Measurements from ENCODE around the gene CDC7.

CDC7 gene

DNA sequence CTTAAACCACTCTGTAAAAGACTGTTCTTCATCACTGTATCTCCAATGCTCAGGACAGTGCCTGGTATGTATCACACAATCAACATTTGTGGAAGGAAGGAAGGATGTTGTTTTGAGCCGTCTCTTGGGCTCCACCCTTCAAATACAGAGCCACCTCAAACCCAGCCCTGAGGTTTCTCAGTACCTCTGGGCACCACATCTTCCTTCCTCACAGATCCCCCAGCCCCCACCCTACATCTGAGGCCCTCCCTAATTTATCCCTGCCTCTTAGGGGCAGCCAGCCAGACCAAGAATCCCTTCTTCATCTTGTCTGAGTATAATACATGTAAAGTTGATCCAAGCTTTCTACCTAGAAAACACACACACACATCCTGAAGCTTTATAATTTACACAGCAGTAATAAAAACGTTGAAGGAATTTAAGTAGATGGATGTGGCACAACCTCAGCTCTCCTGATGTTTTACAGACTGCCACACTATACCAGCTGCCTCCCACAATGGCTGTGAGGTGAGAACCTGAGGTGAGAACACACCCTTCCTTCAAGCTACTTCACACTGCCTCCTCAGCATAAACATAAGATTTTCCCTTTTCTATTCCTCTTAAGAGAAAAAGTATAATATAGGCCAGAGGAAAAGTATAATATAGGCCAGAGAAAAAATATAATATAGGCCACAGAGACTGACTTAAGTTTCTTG, 48.5 kb downstream of the CDC7 start:
- DNase-seq (ENCODE audit: low read depth) = no peak

DNA sequence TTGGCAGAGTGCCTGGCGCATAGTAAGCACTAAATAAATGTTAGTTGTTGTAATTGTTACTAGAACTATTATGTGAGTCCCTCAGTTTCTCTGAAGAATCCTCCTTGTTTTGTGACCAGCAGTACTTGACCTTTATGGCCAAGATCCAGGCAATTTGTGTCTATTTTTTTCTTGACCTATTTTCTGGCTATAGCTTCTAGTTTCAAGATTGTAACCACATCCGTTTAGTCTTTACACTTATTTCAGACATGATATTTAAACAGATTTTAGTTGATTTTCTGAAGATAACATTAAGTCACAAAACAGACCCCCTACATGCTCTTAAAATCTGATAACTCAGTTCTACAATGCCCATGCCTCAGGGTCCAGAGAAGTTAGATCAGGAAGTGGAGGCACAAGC, 50.3 kb downstream of the CDC7 start:
- DNase-seq (ENCODE audit: low read depth) = no peak

DNA sequence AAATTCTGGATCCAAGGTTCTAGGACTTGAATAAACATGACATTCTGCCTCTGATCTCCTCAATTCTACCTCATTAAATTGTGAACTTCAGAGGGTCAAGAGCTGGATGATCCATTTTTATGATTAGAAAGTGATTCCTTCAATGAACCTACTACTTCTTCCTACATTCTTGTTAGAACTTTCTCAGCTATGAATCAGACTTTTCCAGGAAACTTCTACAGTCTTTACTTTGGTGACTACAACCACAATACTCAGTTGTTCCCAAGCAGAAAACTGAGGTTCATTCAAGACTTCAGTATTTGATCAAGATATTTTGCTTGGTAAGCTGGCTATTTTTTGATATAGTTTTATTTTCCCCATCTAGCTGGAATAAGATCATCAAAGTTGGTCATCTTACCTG, 51.4 kb downstream of the CDC7 start:
- no peak for DNase-seq (ENCODE audit: low read depth)

DNA sequence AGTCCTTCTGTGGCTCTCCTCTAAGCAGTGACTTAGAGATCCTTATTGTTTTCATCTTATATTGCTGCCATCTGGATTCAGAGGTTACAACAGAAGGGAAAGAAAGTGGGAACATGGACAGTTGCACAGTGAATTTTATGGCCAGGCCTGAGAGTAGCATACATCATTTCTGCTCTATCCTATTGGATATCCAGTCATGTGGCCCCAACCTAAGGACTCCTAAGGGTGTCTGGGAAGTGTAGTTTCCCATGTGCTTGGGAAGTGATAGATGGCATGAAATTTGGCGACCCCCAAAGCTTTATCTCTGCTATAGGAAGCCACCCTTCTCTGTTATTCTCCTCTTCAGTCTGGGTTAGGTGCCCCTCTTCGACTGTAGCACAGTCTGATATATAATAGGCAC, 51.9 kb downstream of the CDC7 start:
- no peak for DNase-seq (ENCODE audit: low read depth)

- DNase-seq (ENCODE audit: low read depth) = no peak
Observed at GRCh38 chr1:91553177-91553591, 52.5 kb downstream of the CDC7 start.

DNA sequence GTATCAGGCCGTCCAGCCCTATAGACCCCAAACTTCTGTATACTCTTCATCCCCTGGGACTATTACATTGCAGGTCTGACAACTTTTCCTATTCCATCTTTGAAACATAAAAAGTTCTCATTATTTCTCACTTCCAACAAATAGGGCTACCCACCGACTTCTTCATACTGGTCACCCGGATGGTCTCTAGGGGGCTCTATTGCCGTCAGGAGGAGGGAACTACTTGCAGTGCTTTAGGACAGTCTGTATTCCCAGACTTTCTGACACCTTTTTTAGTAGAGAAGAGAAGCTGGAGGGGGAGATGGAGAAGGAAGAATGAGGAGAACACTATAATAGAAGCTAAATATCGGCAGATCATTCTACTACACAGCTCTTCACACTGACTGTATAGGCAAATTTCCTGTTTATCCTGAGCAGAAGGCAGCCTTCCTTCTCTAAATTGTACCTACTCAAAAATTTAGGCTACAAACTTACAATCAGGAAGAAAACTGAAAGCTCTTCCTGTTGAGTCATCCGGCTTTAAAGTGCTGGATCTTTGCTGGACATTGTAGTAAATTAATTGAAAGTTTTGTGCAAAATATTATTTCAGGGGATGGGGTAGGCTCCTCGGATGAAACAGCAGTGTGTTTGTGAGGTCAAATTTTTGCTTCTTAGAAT, 54.6 kb downstream of the CDC7 start:
- no peak for DNase-seq (ENCODE audit: low read depth)

- no peak for DNase-seq (ENCODE audit: low read depth)
Observed at GRCh38 chr1:91555821-91556531, 55.3 kb downstream of the CDC7 start.

DNA sequence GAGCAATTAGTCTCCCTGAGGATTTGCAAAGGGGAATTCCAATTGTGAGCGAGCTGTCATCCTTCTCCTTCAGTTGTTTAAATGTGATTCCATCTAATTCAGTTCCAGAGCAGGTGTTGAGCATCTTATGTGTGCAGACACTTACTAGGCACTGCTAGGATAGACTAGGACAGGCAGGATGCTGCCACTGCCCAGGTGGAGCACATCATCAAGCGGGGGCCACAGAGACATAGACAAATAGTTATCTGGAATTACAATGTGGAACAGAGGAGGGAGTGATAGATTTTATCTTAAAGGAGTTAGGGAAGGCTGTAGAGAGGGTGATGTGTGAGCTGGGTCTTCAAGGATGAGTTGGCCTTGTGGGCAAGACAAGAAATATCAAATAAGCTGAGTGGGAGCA, 55.9 kb downstream of the CDC7 start:
- no peak for DNase-seq (ENCODE audit: low read depth)

DNA sequence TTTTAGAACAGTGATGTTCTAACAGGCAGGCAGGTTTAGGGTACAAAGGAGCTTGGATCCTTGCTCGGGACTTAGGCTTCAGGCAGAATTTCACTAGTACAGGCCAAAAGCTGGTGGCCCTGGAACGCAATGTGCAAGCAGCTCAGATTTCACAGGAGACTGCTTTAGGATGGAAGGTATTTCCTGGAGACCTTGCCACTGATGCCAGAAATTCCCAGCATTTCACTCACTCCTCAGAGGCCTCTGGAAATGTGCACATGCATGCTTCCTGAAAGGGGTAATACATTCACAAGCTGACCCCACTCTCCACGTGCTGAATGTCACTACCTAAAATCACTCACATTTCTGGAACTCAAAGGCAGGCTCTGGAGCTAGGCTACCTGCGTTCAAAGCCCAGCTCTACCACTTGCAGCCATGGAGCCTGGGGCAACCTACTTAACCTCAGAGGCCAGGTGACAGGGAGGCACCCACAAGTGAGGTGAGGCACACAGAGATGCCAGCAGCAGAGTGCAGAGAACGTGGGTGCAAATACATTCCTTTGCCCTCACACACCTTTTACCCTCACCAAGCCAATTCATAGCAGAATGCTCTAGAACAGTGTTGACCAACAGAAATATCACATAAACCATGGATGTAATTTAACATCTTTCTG, 56.5 kb downstream of the CDC7 start:
- DNase-seq (ENCODE audit: low read depth) = peak; percentile 61

DNA sequence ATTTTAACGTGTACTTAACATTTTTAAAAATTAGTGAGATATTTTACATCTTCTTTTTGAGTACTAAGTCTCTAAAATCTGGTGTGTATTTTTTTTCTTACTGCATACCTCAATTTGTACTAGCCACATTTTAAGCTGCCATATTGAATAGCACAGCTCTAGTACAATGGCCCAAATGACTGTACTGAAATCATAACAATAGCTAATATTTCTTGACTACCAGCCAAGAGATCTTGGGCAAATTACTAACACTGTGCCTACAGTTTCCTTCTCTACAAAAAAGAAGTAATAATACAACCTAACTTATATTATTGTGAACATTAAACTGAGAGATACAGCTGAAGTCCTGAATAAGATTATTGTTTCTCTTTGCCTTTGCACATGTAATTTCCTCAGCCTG, 57.2 kb downstream of the CDC7 start:
- DNase-seq (ENCODE audit: low read depth) = no peak

DNA sequence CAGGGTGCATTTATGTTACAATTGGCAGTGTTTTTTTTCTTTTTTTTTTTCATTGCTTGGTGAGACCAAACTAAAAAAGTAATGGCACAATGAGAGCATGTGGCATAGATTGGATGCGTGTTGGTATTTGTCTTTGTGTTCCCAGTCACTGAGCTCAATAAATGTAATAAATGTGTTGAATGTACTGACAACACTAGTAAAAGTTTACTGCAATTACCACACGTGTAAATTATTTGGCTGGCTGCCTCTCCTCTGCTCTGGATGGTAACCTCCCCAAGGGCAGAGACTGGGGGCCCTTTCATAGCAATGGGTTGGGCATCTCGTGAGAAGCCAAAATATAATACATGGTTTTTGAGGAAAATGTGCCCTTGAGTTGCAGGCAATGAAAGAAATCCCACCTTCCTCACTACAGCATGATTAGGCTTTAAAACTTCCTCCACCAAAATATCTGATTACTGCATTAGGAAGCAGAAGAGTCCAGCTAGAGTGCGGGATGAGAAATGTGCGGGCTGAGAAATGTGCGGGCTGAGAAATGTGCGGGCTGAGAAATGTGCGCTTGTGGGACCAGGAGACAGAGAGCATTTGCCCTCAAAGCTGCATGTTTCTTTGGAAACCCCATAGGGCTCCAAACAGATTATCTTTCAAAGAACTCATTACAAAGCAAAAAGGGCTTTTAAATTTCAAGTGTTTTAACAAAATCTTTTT, 58.5 kb downstream of the CDC7 start:
- no peak for DNase-seq (ENCODE audit: low read depth)

GRCh38 chr1:91559838-91560565, 59.4 kb downstream of the CDC7 start:
- no peak for DNase-seq (ENCODE audit: low read depth)

DNA sequence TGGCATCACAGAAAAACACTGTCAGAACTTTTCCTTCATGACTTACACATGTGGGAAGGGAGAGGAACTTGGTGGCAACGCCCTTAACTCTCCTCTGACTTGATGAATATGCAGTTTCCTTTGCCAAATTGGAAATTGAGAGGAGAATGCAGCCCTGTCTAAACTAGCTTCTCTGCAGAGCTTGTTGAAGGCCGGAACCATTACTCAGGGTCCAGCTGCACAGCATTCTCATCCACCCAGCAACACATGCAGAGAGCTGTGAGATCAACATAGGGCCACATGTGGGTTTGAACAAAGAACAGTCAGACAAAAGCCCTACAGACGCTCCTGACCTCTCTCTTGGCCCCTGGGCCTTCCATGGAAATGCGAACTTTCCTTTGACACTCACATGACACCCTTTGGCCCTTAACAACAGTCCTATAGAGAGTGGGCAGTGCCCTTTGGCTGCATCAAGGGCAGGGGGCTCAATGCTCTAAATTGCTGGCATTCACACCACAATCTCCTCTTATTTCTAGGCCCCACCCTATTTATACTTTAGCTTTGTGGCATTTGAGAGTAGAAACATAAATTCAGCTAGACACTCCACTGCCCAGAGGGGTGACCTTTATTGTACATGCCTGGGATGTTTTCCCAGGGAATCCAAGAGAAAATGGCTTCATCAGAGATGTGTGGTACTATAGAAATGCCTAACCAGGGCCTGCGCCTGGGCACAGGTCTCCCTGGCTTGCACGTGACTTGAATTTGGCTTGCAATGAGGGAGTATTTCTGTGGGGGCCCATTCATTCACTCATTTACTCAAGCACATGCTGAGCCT, 64.4 kb downstream of the CDC7 start:
- DNase-seq (ENCODE audit: low read depth) = no peak

DNA sequence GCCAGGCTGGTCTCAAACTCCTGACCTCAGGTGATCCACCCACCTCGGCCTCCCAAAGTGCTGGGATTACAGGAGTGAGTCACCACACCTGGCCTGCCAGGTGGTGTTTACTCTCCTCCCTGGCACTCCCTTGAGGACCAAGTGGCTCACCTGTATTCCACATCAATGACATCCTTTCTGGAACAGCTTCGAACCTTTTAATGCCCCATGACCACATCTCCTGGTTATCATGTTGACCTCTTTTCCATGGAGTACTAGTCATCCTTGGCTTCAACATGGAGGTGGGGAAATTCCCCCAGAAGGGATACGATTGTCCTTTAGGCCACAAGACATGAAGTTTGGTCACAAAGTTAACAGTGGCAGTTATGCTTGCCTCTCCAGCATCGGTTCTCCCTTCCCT, 66.9 kb downstream of the CDC7 start:
- DNase-seq (ENCODE audit: low read depth) = no peak

DNA sequence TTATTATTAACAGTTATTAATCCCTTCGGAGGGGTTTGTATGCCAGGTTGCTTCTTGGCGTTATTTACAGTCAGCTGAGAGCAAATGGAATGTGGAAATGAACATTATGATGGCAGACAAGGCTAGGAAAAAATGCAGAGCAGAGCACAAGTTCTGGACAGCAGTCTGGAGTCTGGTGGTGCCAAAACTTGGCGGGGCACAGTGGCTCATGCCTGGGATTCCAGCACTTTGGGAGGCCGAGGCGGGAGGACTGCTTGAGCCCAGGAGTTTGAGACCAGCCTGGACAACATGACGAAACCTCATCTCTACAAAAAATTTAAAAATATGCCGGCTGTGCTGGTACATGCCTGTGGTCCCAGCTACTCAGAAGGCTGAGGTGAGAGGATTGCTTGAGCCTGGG, 67.6 kb downstream of the CDC7 start:
- DNase-seq (ENCODE audit: low read depth) = no peak

GRCh38 chr1:91569411-91570119, 68.9 kb downstream of the CDC7 start:
- peak; percentile 92 for DNase-seq (ENCODE audit: low read depth)

DNA sequence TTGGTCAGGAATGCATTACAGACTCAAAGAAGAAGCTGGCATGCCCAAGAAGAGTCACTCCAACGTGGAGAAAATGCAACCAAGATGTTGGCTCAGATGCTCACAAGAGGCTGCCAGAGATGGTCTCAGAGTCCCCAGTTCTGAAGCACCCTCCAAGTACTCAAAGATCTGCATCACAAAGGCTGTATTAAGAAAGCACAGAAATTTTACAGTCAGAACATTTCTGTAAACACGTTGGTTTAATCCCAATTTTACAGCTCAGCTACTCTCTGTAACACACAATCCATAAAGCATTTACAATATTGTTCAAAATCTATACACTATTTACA, 69.4 kb downstream of the CDC7 start:
- no peak for DNase-seq (ENCODE audit: low read depth)

DNA sequence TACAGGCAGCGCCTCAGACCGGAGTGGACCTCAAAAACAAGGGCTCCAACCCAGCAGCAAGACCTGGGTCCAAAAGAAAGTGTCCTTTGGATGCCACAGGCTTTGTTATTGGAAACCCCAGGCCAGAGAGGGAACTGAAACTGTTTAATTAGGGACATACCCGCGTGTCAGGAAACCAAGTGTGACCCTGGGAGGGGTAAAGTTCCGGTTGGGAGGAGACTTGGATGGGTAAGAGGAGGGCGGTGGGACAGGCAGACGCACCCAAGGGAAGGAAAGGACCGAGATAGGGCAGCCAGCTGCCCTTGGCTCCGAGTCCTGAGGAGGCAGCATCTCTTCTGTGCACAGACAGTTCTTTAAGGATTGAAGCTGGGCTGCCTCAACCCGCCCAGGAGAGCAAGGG, 71.4 kb downstream of the CDC7 start:
- no peak for DNase-seq (ENCODE audit: low read depth)

All from HS-27A (cell line).